GM12873 (cell line): Measurements from ENCODE around the gene LRRC75A.

ENCODE experiments used
- CTCF ChIP-seq: IDR thresholded peaks from 2 replicates; pipeline ENCODE4 v1.5.1; 2012; ENCODE audit warnings: low read depth, mild to moderate bottlenecking, moderate library complexity, low read length, control low read depth; ENCODE audit not compliant: insufficient read depth; ENCODE audit errors: missing control alignments

Gene LRRC75A

DNA sequence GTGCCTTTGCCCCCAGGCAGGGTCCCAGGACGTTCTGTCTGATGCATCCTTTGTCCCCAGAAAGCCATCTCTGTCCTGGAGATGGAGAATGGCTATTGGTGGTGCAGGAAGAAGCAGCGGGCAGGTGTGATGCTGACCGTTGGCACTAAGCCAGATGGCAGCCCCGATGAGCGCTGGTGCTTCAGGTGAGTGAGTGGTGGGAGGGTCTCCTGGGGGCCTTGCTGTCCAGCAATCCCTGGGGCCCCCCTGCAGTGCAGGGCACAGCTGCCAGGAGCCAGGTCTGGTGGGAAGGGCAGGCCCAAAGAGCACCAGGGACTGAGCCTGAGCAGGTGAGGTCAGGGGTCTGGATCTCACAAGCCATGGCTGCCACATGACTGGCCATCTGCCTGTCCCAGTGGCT, 58.5 kb downstream of the LRRC75A start:
- TF ChIP-seq CTCF = no peak

DNA sequence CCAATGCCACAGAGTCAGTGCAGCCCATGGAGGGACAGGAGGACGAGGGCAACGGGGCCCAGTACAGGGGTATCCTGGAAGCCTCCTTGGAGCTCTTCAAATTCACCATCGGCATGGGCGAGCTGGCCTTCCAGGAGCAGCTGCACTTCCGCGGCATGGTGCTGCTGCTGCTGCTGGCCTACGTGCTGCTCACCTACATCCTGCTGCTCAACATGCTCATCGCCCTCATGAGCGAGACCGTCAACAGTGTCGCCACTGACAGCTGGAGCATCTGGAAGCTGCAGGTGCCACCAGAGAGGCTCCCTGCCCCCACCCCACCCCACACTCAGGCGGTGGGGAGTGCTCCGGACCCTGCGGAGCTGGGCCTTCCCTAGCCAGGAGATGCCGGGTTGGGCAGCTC, 60.0 kb downstream of the LRRC75A start:
- no peak for TF ChIP-seq CTCF

- TF ChIP-seq CTCF = no peak
Measured at GRCh38 chr17:16430650-16431049, 61.3 kb downstream of the LRRC75A start.

DNA sequence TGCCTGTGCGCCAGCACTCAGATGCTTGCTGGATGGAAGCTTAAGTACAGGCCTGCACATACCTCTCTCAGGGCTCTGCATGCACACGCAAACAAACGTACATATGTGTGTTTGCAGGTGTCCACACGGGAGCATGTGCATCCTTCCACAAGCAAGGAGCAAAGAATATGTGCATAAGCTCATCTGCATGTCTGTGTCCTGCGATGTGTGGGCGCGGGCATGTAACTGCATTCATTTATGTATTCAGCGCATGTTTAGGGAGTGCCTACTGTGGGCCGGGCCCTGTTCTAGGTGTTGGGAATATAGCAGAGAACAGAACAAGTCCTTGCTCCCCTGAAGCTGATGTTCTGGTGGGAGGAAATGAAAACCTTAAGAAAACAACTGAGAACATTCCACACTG, 62.9 kb downstream of the LRRC75A start:
- TF ChIP-seq CTCF = no peak

GRCh38 chr17:16428098-16428882, 63.7 kb downstream of the LRRC75A start:
- TF ChIP-seq CTCF = peak; percentile 62

GRCh38 chr17:16427020-16427419, 65.0 kb downstream of the LRRC75A start:
- no peak for TF ChIP-seq CTCF

DNA sequence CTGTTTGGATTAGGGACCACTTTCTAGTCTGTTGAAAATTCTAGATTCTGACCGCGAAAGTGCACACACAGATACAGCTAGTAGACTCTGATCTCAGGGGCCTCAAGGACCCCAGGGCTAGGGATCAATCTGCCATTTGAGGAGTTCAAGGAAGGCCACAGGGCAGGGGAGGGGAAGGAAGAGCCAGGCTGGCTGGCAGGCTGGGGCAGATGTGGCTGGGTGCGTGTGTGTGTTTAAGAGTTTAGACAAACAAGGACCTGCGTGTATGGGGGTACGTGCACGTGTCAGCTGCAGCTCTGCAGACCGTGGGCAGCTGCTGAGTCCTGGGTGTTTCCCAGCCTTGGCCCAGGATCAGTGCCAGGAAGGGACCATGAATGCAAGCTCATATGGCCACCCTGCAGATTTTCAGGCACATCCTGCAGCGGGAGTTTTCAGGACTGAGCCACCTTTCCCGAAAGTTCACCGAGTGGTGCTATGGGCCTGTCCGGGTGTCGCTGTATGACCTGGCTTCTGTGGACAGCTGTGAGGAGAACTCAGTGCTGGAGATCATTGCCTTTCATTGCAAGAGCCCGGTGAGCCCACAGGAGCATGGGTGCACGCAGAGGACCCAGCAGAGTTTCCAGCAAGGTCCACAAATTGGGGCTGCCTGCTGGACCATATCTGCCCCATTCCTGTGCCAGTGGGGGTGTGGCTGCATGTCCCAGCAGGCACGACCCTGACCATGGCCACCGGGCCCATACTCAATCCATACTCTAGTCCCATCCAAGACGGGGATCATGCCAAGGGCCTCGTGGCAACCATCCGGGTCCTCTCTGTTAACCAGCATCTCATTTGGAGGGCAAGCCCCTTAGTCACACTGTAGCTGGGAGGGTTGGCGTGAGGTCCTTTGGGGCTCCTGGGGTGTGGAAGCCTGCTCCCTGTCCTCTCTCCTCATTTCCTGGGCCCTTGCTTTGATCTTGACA, 66.0 kb downstream of the LRRC75A start:
- TF ChIP-seq CTCF = no peak
